Ramos (cell line): ENCODE data around the gene ZSCAN32.

Source experiments
- in situ Hi-C: fragments of 300-500 bp; cut with MboI; formaldehyde crosslinking; loops from one replicate; pipeline ENCODE4 v1.14.3; 2022; ENCODE audit warnings: low sequenced_read_pairs; ENCODE audit not compliant: unreplicated experiment

The ZSCAN32 gene

GRCh38 chr16:3400779-3401688, at the start of gene ZSCAN32, which contains the start of gene ZNF174:
Gene ZSCAN32, minus strand, starts transcription at chr16:3401004. Its CDS starts 3,447 bp downstream, at chr16:3397557.
Gene ZNF174, plus strand, starts transcription at chr16:3401215. Its CDS starts 790 bp downstream, at chr16:3402005.
- in situ Hi-C loops: no loop called here

- in situ Hi-C loops: no loop called here
These were observed 43.2 kb upstream of the ZSCAN32 start for GRCh38 chr16:3444032-3444388.

- in situ Hi-C loops: no loop called here
These were observed 42.6 kb upstream of the ZSCAN32 start, which contains the start of the genes NAA60 and ZNF597 for GRCh38 chr16:3443108-3444031. Gene NAA60, plus strand, starts transcription at chr16:3443680. Its CDS starts 32,548 bp downstream, at chr16:3476228. Gene ZNF597, minus strand, starts transcription at chr16:3443504. Its CDS starts 351 bp downstream, at chr16:3443153.

GRCh38 chr16:3439637-3440036, 38.8 kb upstream of the ZSCAN32 start:
- in situ Hi-C loops: loop anchor here (10.0 kb wide), 1 partner anchor 65 kb away; no protein-coding TSS in a partner anchor

GRCh38 chr16:3434373-3434772, 33.6 kb upstream of the ZSCAN32 start:
- in situ Hi-C loops: loop anchor here (10.0 kb wide), 1 partner anchor 60 kb away; no protein-coding TSS in a partner anchor

GRCh38 chr16:3431779-3432219, 31.0 kb upstream of the ZSCAN32 start:
- in situ Hi-C loops: loop anchor here (10.0 kb wide), 1 partner anchor 57 kb away; no protein-coding TSS in a partner anchor

GRCh38 chr16:3413730-3414379, 13.1 kb upstream of the ZSCAN32 start:
- in situ Hi-C loops: no loop called here

- in situ Hi-C loops: no loop called here
These were observed 7.9 kb upstream of the ZSCAN32 start for GRCh38 chr16:3408561-3409197.

- in situ Hi-C loops: no loop called here
These were observed 1.1 kb upstream of the ZSCAN32 start for GRCh38 chr16:3401719-3402397.

- in situ Hi-C loops: no loop called here
These were observed 392 bp downstream of the ZSCAN32 start for GRCh38 chr16:3400446-3400778.

- in situ Hi-C loops: no loop called here
These were observed 11.0 kb downstream of the ZSCAN32 start for GRCh38 chr16:3389663-3390338.

- in situ Hi-C loops: no loop called here
These were observed 12.5 kb downstream of the ZSCAN32 start for GRCh38 chr16:3388325-3388724.

GRCh38 chr16:3383045-3383448, 17.8 kb downstream of the ZSCAN32 start:
- in situ Hi-C loops: no loop called here

- in situ Hi-C loops: loop anchor here (10.0 kb wide), 1 partner anchor 57 kb away; no protein-coding TSS in a partner anchor
These were observed 22.9 kb downstream of the ZSCAN32 start for GRCh38 chr16:3377917-3378316.

- in situ Hi-C loops: loop anchor here (10.0 kb wide), 1 partner anchor 59 kb away; no protein-coding TSS in a partner anchor
These were observed 25.1 kb downstream of the ZSCAN32 start for GRCh38 chr16:3375680-3376079.

- in situ Hi-C loops: no loop called here
These were observed 31.7 kb downstream of the ZSCAN32 start for GRCh38 chr16:3369073-3369472.

- in situ Hi-C loops: no loop called here
These were observed 35.9 kb downstream of the ZSCAN32 start for GRCh38 chr16:3364774-3365427.

GRCh38 chr16:3363793-3364192, 37.0 kb downstream of the ZSCAN32 start:
- in situ Hi-C loops: no loop called here
